ENCODE data around the gene FBXO41. TPM values are rescaled to one million over a fixed set of nuclear protein-coding genes. Genes with fewer than 3 reads are reported as not detected.

The FBXO41 gene
- total RNA-seq, 2 experiments from 2014 or later, result 41.5 to 42.0 TPM

- TF ChIP-seq CTCF (IDR thresholded peaks at IDR 0.05), result no peak
- peak; percentile 77 for ATAC-seq
- Mint-ChIP-seq H3K9me3 (no peaks in the 10 kb centered on the region), H3K4me3 (peak within 1 kb of the TSS; percentile 99), H3K27ac (peak within 1 kb of the TSS; percentile 95), H3K4me1 (ENCODE audit: low read depth) (peaks cover 37% of the 10 kb centered on the region), H3K27me3 (no peaks in the 10 kb centered on the region), H3K36me3 (ENCODE audit: low read depth) (peaks cover 41% of the 10 kb centered on the region)
- CTCF ChIA-PET, result interaction anchor here (0.9 to 7.3 kb wide), 12 partner anchors 9 to 126 kb away, joined by 3 to 53 read pairs (median 6); partner anchors contain the start of gene SMYD5
- intact Hi-C loops (cut with micrococcal nuclease), result loop anchor here (5.0 kb wide), 1 partner anchor 58 kb away; the partner anchor contains the start of gene EGR4
- POLR2A ChIA-PET, result interaction anchor here (0.8 to 9.9 kb wide), 25 partner anchors 10 to 1221 kb away, joined by 3 to 108 read pairs (median 5); partner anchors contain the start of genes FBXO41 and SMYD5
- peak; percentile 94 for DNase-seq
Measured at GRCh38 chr2:73233932-73234832, 50.1 kb downstream of the FBXO41 start, which contains the start of gene CCT7. Gene CCT7 (plus strand): TSS chr2:73234308. CDS start chr2:73234379, 71 bp downstream.

GRCh38 chr2:73233154-73233931, 50.9 kb downstream of the FBXO41 start, which contains the start of gene PRADC1:
Gene PRADC1 (minus strand): TSS chr2:73233239. CDS start chr2:73233160, 79 bp downstream.
- Mint-ChIP-seq H3K4me1 (ENCODE audit: low read depth) (peaks cover 29% of the 10 kb centered on the region), H3K9me3 (no peaks in the 10 kb centered on the region), H3K4me3 (peak within 1 kb of the TSS; percentile 99), H3K36me3 (ENCODE audit: low read depth) (peaks cover 36% of the 10 kb centered on the region), H3K27me3 (no peaks in the 10 kb centered on the region), H3K27ac (peak within 1 kb of the TSS; percentile 95)
- DNase-seq (peak; percentile 98), ATAC-seq (peak; percentile 90)
- no peak for TF ChIP-seq CTCF (IDR thresholded peaks at IDR 0.05)
- intact Hi-C loops (cut with micrococcal nuclease), result loop anchor here (5.0 kb wide), 1 partner anchor 59 kb away; the partner anchor contains the start of gene EGR4
- ChIA-PET POLR2A (interaction anchor here (0.8 to 9.9 kb wide), 25 partner anchors 11 to 1222 kb away, joined by 3 to 108 read pairs (median 5); partner anchors contain the start of genes FBXO41 and SMYD5), CTCF (interaction anchor here (0.9 to 7.3 kb wide), 10 partner anchors 9 to 127 kb away, joined by 3 to 53 read pairs (median 4); partner anchors contain the start of gene SMYD5)

- H3K27me3 Mint-ChIP-seq, result no peaks in the 10 kb centered on the region
- intact Hi-C loops (cut with micrococcal nuclease), result loop anchor here (5.0 kb wide), 1 partner anchor 60 kb away; the partner anchor contains the start of gene EGR4
- peak; percentile 53 for DNase-seq
- ATAC-seq, result no peak
- peaks cover 24% of the 10 kb centered on the region for H3K4me1 Mint-ChIP-seq (ENCODE audit: low read depth)
- peaks cover 33% of the 10 kb centered on the region for H3K36me3 Mint-ChIP-seq (ENCODE audit: low read depth)
- CTCF ChIA-PET, result interaction anchor here (1.1 to 7.3 kb wide), 8 partner anchors 11 to 60 kb away, joined by 3 to 53 read pairs (median 8); partner anchors contain the start of gene SMYD5
- no peak for TF ChIP-seq CTCF (IDR thresholded peaks at IDR 0.05)
- H3K27ac Mint-ChIP-seq, result peak overlapping the region; percentile 95
- POLR2A ChIA-PET, result interaction anchor here (1.2 to 9.9 kb wide), 13 partner anchors 11 to 967 kb away, joined by 3 to 108 read pairs (median 6); partner anchors contain the start of genes FBXO41 and SMYD5
- peak overlapping the region; percentile 99 for H3K4me3 Mint-ChIP-seq
- H3K9me3 Mint-ChIP-seq, result no peaks in the 10 kb centered on the region
Measured at GRCh38 chr2:73232403-73233153, 51.7 kb downstream of the FBXO41 start.

- no peak overlapping the region for H3K27ac Mint-ChIP-seq
- intact Hi-C loops (cut with micrococcal nuclease), result no loop called here
- peaks cover 10% of the 10 kb centered on the region for H3K4me1 Mint-ChIP-seq (ENCODE audit: low read depth)
- peaks cover 6% of the 10 kb centered on the region for H3K36me3 Mint-ChIP-seq (ENCODE audit: low read depth)
- no peaks in the 10 kb centered on the region for H3K9me3 Mint-ChIP-seq
- DNase-seq (no peak), ATAC-seq (no peak)
- POLR2A ChIA-PET, result interaction anchor here (1.1 to 3.6 kb wide), 5 partner anchors 8 to 29 kb away, joined by 4 to 12 read pairs (median 7); no protein-coding TSS in a partner anchor
- H3K4me3 Mint-ChIP-seq, result no peak overlapping the region
- CTCF ChIA-PET, result interaction anchor here (1.0 to 5.2 kb wide), 4 partner anchors 16 to 61 kb away, joined by 3 to 28 read pairs (median 8); no protein-coding TSS in a partner anchor
- no peaks in the 10 kb centered on the region for H3K27me3 Mint-ChIP-seq
- no peak for TF ChIP-seq CTCF (IDR thresholded peaks at IDR 0.05)
Measured at GRCh38 chr2:73228631-73229030, 55.6 kb downstream of the FBXO41 start.

All from activated CD8-positive, alpha-beta T cell treated with anti-CD3 and anti-CD28 coated beads for 36 hours (primary cell).